OCI-LY3 (cell line): ENCODE measurements around the gene BMP7.

Experiments used
- H2AFZ ChIP-seq: fragments of 200-600, 300-600 bp; shearing (Covaris generic); 2 replicates; pipeline ENCODE4 v1.6.0; 2014; ENCODE audit warnings: antibody characterized with exemption, low read depth, low read length
- H3K27ac ChIP-seq: fragments of 200-600, 300-600 bp; sonication (generic); 2 replicates; pipeline ENCODE4 v1.5.1; 2014; ENCODE audit warnings: mild to moderate bottlenecking, low read length, moderate library complexity, mixed read lengths
- H3K27me3 ChIP-seq: fragments of 200-600, 300-600 bp; sonication (generic); 2 replicates; pipeline ENCODE4 v1.6.1; 2014; ENCODE audit warnings: low read depth, low read length, mixed read lengths
- H3K36me3 ChIP-seq: fragments of 200-600, 300-600 bp; sonication (generic); replicated peaks from 2 replicates; pipeline ENCODE3; 2014; ENCODE audit warnings: low read depth, low read length, mixed read lengths
- H3K4me1 ChIP-seq: fragments of 300-600, 200-600 bp; sonication (generic); 2 replicates; pipeline ENCODE4 v1.6.1; 2014; ENCODE audit warnings: low read length, mixed read lengths
- H3K4me2 ChIP-seq: fragments of 200-600, 300-600 bp; sonication (generic); 2 replicates; pipeline ENCODE4 v1.6.1; 2014; ENCODE audit warnings: low read length, mixed read lengths
- H3K4me3 ChIP-seq: fragments of 300-600, 200-600 bp; sonication (generic); 2 replicates; pipeline ENCODE4 v1.5.1; 2014; ENCODE audit warnings: antibody characterized with exemption, mild to moderate bottlenecking, low read length, moderate library complexity
- H3K79me2 ChIP-seq: fragments of 300-600, 200-600 bp; shearing (Covaris generic); 2 replicates; pipeline ENCODE4 v1.6.1; 2014; ENCODE audit warnings: mild to moderate bottlenecking, low read length, mixed read lengths
- H3K9ac ChIP-seq: fragments of 300-600, 200-600 bp; shearing (Covaris generic); 2 replicates; pipeline ENCODE4 v1.6.0; 2014; ENCODE audit warnings: mild to moderate bottlenecking, low read length, moderate library complexity
- H3K9me3 ChIP-seq: fragments of 200-600, 300-600 bp; shearing (Covaris generic); 2 replicates; pipeline ENCODE4 v1.6.1; 2014; ENCODE audit warnings: low read length, mixed read lengths; ENCODE audit not compliant: insufficient read depth
- H4K20me1 ChIP-seq: fragments of 200-600, 300-600 bp; sonication (generic); 2 replicates; pipeline ENCODE4 v1.6.1; 2016; ENCODE audit warnings: low read length, mixed read lengths; ENCODE audit not compliant: insufficient read depth
- EZH2phosphoT487 ChIP-seq: fragments of 200-600 bp; shearing (Covaris generic); IDR thresholded peaks from 2 replicates; pipeline ENCODE4 v1.6.1; 2018; ENCODE audit warnings: antibody characterized with exemption, mixed run types, low read depth
- TF ChIP-seq, protein P1 (sequence below): fragments of 200-600, 300-600 bp; sonication (generic); IDR thresholded peaks from 2 replicates; pipeline ENCODE4 v1.5.1; 2014; ENCODE audit warnings: antibody characterized with exemption, low read length, low read depth

The BMP7 gene

DNA sequence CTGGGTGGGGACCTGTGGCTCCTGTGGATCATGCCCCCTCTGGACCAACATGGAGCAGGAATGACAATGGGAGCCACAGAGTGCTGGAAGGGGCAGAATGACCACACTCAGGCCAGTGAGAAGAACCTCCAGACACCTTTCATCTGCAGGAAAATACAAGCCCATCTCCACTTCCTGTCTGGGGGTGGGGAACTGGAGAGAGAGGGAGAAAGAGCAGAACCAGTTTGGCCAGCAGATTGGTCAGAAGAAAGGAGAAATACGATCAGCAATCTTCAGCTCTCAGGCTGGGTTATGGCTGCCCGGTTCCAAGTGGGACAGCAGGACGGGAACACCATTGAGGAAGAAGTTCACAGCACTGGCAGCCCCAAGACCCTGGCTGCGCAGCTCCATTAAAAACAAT lies 37.0 kb downstream of the BMP7 start:
- no peak overlapping the region for H3K4me2 ChIP-seq
- H3K4me3 ChIP-seq = no peak overlapping the region
- TF ChIP-seq, protein P1, sequence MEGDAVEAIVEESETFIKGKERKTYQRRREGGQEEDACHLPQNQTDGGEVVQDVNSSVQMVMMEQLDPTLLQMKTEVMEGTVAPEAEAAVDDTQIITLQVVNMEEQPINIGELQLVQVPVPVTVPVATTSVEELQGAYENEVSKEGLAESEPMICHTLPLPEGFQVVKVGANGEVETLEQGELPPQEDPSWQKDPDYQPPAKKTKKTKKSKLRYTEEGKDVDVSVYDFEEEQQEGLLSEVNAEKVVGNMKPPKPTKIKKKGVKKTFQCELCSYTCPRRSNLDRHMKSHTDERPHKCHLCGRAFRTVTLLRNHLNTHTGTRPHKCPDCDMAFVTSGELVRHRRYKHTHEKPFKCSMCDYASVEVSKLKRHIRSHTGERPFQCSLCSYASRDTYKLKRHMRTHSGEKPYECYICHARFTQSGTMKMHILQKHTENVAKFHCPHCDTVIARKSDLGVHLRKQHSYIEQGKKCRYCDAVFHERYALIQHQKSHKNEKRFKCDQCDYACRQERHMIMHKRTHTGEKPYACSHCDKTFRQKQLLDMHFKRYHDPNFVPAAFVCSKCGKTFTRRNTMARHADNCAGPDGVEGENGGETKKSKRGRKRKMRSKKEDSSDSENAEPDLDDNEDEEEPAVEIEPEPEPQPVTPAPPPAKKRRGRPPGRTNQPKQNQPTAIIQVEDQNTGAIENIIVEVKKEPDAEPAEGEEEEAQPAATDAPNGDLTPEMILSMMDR = no peak
- TF ChIP-seq EZH2phosphoT487 = no peak
- no peaks in the 10 kb centered on the region for H3K4me1 ChIP-seq
- no peaks in the 10 kb centered on the region for H3K79me2 ChIP-seq
- H3K27ac ChIP-seq = no peak overlapping the region
- H3K36me3 ChIP-seq = no peaks in the 10 kb centered on the region
- no peak overlapping the region for H2AFZ ChIP-seq
- peaks cover 57% of the 10 kb centered on the region for H3K27me3 ChIP-seq
- no peaks in the 10 kb centered on the region for H3K9me3 ChIP-seq
- no peaks in the 10 kb centered on the region for H4K20me1 ChIP-seq
- H3K9ac ChIP-seq = no peak overlapping the region

DNA sequence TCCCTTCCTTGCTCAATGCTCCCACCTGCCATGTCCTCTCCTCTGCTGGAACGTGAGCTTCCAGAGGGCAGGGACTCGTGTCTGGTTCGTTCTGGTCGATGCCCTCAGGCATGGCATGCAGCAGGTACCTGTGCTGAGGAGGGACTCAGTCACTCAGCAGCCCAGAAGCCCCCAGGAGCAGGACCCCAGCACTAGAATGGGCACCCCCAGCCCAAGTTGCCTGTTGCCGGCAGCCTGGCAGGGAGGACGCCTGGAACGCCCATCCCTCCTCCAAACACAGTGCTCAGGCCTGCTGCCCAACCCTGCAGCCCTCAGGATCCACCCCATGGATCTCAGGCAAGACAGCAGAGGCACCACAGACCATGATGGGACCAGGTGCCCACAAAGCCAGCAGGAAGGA lies 40.6 kb downstream of the BMP7 start:
- H3K79me2 ChIP-seq = no peaks in the 10 kb centered on the region
- no peaks in the 10 kb centered on the region for H3K4me1 ChIP-seq
- TF ChIP-seq, protein P1 = no peak
- TF ChIP-seq EZH2phosphoT487 = no peak
- H4K20me1 ChIP-seq = no peaks in the 10 kb centered on the region
- H3K36me3 ChIP-seq = no peaks in the 10 kb centered on the region
- H3K27ac ChIP-seq = no peak overlapping the region
- H3K27me3 ChIP-seq = peaks cover 31% of the 10 kb centered on the region
- H3K4me2 ChIP-seq = no peak overlapping the region
- H3K9ac ChIP-seq = no peak overlapping the region
- H2AFZ ChIP-seq = no peak overlapping the region
- H3K4me3 ChIP-seq = no peak overlapping the region
- H3K9me3 ChIP-seq = no peaks in the 10 kb centered on the region

DNA sequence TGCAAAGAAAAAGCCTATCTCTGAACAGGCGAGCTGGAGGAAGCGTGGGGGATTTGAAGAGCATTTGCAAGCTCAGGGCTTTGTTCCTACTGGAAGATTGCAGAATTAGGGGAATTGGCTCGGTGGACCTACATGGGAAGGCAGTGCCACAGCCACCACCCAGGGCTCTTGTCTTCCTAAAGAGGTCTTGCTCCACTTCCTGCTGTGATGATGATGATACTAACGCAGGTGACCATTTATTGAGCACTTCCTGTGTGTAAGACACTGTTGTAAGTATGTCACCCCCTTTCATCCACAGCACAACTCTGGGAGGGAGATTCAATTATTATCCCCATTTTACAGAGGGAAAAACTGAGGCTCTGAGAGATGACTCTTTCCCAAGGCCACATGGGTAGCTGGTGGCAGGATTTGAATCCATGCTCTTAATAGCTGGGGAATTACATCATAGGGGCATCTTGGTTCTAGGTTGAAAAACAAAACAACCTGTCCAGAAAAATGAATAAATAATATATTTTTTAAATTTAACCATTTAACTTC lies 41.2 kb downstream of the BMP7 start:
- Histone ChIP-seq H3K4me3 (no peak overlapping the region), H3K27ac (no peak overlapping the region), H3K27me3 (peaks cover 32% of the 10 kb centered on the region), H3K4me1 (no peaks in the 10 kb centered on the region), H4K20me1 (no peaks in the 10 kb centered on the region), H3K9ac (no peak overlapping the region), H3K79me2 (no peaks in the 10 kb centered on the region), H3K36me3 (no peaks in the 10 kb centered on the region), H2AFZ (no peak overlapping the region), H3K9me3 (no peaks in the 10 kb centered on the region), H3K4me2 (no peak overlapping the region)
- TF ChIP-seq, protein P1 = no peak
- no peak for TF ChIP-seq EZH2phosphoT487

DNA sequence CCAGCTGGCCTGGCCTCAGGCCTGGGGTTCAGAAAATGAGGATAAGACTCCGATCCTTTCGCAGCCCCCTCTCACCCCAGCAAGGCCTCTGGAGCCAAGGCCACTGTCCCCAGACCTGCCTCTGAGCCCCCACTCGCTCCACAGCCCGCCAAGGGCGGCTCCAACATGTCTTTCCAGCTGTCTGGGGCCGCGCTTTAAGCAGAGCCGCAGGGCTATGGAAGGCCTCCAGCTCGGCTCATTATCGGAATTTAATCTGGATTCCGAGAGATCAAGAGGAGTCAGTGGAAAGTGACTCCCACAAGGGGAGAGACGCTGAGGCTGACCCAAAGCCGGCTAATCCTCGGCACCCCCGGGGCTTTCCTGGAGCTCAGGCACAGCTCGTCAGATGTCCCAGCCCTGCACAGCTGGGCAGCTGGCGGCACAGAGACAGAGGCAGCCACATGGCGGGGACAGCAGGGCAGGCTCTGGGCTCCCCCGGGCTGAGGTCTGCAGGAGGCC lies 41.8 kb downstream of the BMP7 start:
- H3K4me1 ChIP-seq = no peaks in the 10 kb centered on the region
- no peak overlapping the region for H3K4me2 ChIP-seq
- H3K79me2 ChIP-seq = no peaks in the 10 kb centered on the region
- no peak overlapping the region for H2AFZ ChIP-seq
- no peak overlapping the region for H3K4me3 ChIP-seq
- no peak for TF ChIP-seq EZH2phosphoT487
- TF ChIP-seq, protein P1 = no peak
- H4K20me1 ChIP-seq = no peaks in the 10 kb centered on the region
- no peak overlapping the region for H3K9ac ChIP-seq
- no peaks in the 10 kb centered on the region for H3K36me3 ChIP-seq
- no peak overlapping the region for H3K27ac ChIP-seq
- H3K9me3 ChIP-seq = no peaks in the 10 kb centered on the region
- peaks cover 32% of the 10 kb centered on the region for H3K27me3 ChIP-seq
